GM23338 (cell line): Measurements from ENCODE around the gene PPDPF. TPM values are rescaled to one million over a fixed set of nuclear protein-coding genes. Genes with fewer than 3 reads are reported as not detected.

Experiments
- ATAC-seq: fragments of 200-7000 bp; cut with Tn5 transposase; 3 replicates; pipeline ENCODE4 v1.9.1; 2020
- DNase-seq: peaks from one replicate; pipeline ENCODE4 v3.0.0-alpha.2; 2015; ENCODE audit warnings: low spot score
- H2AFZ ChIP-seq: fragments of 200-600 bp; sonication (generic); 2 replicates; pipeline ENCODE4 v1.8.0; 2016; ENCODE audit warnings: antibody characterized with exemption, mild to moderate bottlenecking, moderate library complexity
- H3F3A ChIP-seq: fragments of 200-600 bp; sonication (generic); replicated peaks from 2 replicates; pipeline ENCODE4 v1.8.0; 2017; ENCODE audit warnings: antibody characterized with exemption, mixed run types, low read depth
- H3K27ac ChIP-seq: fragments of 200-600 bp; sonication (generic); 2 replicates; pipeline ENCODE4 v1.6.1; 2016; ENCODE audit warnings: low read depth
- H3K27me3 ChIP-seq: fragments of 200-600 bp; sonication (generic); 2 replicates; pipeline ENCODE4 v1.8.0; 2016; ENCODE audit warnings: mild to moderate bottlenecking, mixed run types, moderate library complexity; ENCODE audit not compliant: insufficient read depth
- H3K36me3 ChIP-seq: fragments of 200-600 bp; sonication (generic); 2 replicates; pipeline ENCODE4 v1.8.0; 2016; ENCODE audit warnings: mild to moderate bottlenecking; ENCODE audit not compliant: insufficient read depth
- H3K4me1 ChIP-seq: fragments of 200-600 bp; sonication (generic); 2 replicates; pipeline ENCODE4 v1.8.0; 2016; ENCODE audit warnings: mild to moderate bottlenecking, moderate library complexity; ENCODE audit not compliant: insufficient read depth
- H3K4me2 ChIP-seq: fragments of 200-600 bp; sonication (generic); 2 replicates; pipeline ENCODE4 v1.7.1; 2017; ENCODE audit warnings: mixed run types
- H3K4me3 ChIP-seq: fragments of 200-600 bp; sonication (generic); 2 replicates; pipeline ENCODE4 v1.6.1; 2016; ENCODE audit warnings: mixed run types
- H3K79me2 ChIP-seq: fragments of 200-600 bp; sonication (generic); replicated peaks from 2 replicates; pipeline ENCODE4 v1.8.0; 2017; ENCODE audit warnings: mild to moderate bottlenecking; ENCODE audit not compliant: insufficient read depth
- H3K9me2 ChIP-seq: fragments of 200-600 bp; sonication (generic); 2 replicates; pipeline ENCODE4 v1.8.0; 2017; ENCODE audit not compliant: insufficient read depth
- H4K20me1 ChIP-seq: fragments of 200-600 bp; sonication (generic); replicated peaks from 2 replicates; pipeline ENCODE4 v1.8.0; 2017; ENCODE audit warnings: mild to moderate bottlenecking; ENCODE audit not compliant: insufficient read depth
- H3K27ac Mint-ChIP-seq: 2 replicates; pipeline ENCODE4 v1.8.0; 2020; ENCODE audit warnings: inconsistent platforms, mild to moderate bottlenecking, moderate library complexity, mixed read lengths
- H3K27me3 Mint-ChIP-seq: 3 replicates; pipeline ENCODE4 v1.8.0; 2022; ENCODE audit warnings: low read depth, mild to moderate bottlenecking, moderate library complexity, mixed read lengths, inconsistent platforms; ENCODE audit not compliant: insufficient read depth, poor library complexity
- H3K36me3 Mint-ChIP-seq: 3 replicates; pipeline ENCODE4 v1.8.0; 2021; ENCODE audit warnings: low read depth, mild to moderate bottlenecking, inconsistent platforms, moderate library complexity, mixed read lengths
- H3K4me1 Mint-ChIP-seq: 3 replicates; pipeline ENCODE4 v1.8.0; 2020; ENCODE audit warnings: mild to moderate bottlenecking, inconsistent platforms, mixed read lengths
- H3K4me3 Mint-ChIP-seq: 3 replicates; pipeline ENCODE4 v1.8.0; 2021; ENCODE audit warnings: moderate library complexity, mild to moderate bottlenecking, inconsistent platforms, mixed read lengths
- H3K9me3 Mint-ChIP-seq: 3 replicates; pipeline ENCODE4 v1.8.0; 2020; ENCODE audit warnings: moderate library complexity, mild to moderate bottlenecking, inconsistent platforms, mixed read lengths
- CREB1 ChIP-seq: fragments of 250-450 bp; sonication (Bioruptor Pico); IDR thresholded peaks from 2 replicates; pipeline ENCODE4 v1.5.0; 2020; ENCODE audit warnings: low read depth, mild to moderate bottlenecking, moderate library complexity
- JUNB ChIP-seq: IDR thresholded peaks from one replicate; pipeline ENCODE4 v1.6.1; 2016; ENCODE audit warnings: antibody characterized with exemption; ENCODE audit not compliant: unreplicated experiment
- POLR2AphosphoS5 ChIP-seq: IDR thresholded peaks from 2 replicates; pipeline ENCODE4 v1.6.1; 2016; ENCODE audit warnings: antibody characterized with exemption, low read depth
- STAT1 ChIP-seq: IDR thresholded peaks from one replicate; pipeline ENCODE4 v1.6.1; 2016; ENCODE audit warnings: antibody characterized with exemption; ENCODE audit not compliant: unreplicated experiment
- ZNF114 ChIP-seq: fragments of 250-450 bp; sonication (Bioruptor Pico); IDR thresholded peaks from 2 replicates; pipeline ENCODE4 v1.5.0; 2020; ENCODE audit warnings: mild to moderate bottlenecking, moderate library complexity
- polyA plus RNA-seq: library from polyadenylated mRNA; unstranded; fragments of >200 nt; fragmentation: Nextera tagmentation; extraction: Ambion mirVana; gene quantifications from 2 replicates; pipeline ENCODE4 v1.2.1, GENCODE V29; 2016
- total RNA-seq: library from RNA; depleted of rRNA; stranded (reverse); fragments of >200 nt; shearing (Covaris generic); gene quantifications from 2 replicates; pipeline ENCODE4 v1.2.3, GENCODE V29; 2014
- TF ChIP-seq, protein P1 (sequence below): fragments of 250-450 bp; sonication (Bioruptor Pico); IDR thresholded peaks from 2 replicates; pipeline ENCODE4 v1.5.0; 2020; ENCODE audit warnings: mild to moderate bottlenecking, moderate library complexity
- TF ChIP-seq, protein P2 (sequence below): IDR thresholded peaks from 2 replicates; pipeline ENCODE4 v1.6.1; 2016; ENCODE audit warnings: antibody characterized with exemption
- TF ChIP-seq, protein P3 (sequence below), 2 experiments: fragments of 200-600 bp in 1 of 2; sonication (generic) in 1 of 2; conservative IDR thresholded peaks; 2 replicates each; pipeline versions ENCODE4 v1.5.1 to v1.6.1; 2016 to 2017; ENCODE audit warnings: antibody characterized with exemption in 2 of 2, low read depth in 2 of 2, mild to moderate bottlenecking in 2 of 2, moderate library complexity in 1 of 2
- TF ChIP-seq, protein P4 (sequence below): IDR thresholded peaks from one replicate; pipeline ENCODE4 v1.6.1; 2018; ENCODE audit warnings: antibody characterized with exemption; ENCODE audit not compliant: unreplicated experiment

PPDPF gene
- total and polyA plus RNA-seq, 2 experiments from 2014 or later = 83.9 to 141 TPM

DNA sequence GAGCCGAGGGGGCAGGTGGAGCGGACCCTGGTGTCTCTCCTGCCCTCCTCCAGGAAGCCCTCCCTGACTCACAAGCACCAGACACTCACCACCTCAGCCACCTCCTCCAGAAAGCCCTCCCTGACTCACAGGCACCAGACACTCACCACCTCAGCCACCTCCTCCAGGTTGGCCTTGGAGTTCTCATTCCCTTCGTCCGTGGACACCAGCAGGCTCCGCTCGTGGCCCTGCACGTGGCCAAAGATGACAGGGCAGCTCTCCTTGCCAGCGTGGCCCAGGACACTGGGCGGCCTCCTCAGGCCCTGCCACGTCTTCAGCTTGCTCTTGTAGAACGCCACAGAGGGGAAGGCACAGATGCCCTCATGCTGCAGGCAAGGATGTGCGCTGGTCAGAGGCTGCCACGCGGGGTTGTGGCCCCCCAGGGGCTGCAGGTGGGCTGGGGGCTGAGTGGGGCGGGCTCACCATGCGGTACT, 39.8 kb downstream of the PPDPF start (continued):
- TF ChIP-seq, protein P1, sequence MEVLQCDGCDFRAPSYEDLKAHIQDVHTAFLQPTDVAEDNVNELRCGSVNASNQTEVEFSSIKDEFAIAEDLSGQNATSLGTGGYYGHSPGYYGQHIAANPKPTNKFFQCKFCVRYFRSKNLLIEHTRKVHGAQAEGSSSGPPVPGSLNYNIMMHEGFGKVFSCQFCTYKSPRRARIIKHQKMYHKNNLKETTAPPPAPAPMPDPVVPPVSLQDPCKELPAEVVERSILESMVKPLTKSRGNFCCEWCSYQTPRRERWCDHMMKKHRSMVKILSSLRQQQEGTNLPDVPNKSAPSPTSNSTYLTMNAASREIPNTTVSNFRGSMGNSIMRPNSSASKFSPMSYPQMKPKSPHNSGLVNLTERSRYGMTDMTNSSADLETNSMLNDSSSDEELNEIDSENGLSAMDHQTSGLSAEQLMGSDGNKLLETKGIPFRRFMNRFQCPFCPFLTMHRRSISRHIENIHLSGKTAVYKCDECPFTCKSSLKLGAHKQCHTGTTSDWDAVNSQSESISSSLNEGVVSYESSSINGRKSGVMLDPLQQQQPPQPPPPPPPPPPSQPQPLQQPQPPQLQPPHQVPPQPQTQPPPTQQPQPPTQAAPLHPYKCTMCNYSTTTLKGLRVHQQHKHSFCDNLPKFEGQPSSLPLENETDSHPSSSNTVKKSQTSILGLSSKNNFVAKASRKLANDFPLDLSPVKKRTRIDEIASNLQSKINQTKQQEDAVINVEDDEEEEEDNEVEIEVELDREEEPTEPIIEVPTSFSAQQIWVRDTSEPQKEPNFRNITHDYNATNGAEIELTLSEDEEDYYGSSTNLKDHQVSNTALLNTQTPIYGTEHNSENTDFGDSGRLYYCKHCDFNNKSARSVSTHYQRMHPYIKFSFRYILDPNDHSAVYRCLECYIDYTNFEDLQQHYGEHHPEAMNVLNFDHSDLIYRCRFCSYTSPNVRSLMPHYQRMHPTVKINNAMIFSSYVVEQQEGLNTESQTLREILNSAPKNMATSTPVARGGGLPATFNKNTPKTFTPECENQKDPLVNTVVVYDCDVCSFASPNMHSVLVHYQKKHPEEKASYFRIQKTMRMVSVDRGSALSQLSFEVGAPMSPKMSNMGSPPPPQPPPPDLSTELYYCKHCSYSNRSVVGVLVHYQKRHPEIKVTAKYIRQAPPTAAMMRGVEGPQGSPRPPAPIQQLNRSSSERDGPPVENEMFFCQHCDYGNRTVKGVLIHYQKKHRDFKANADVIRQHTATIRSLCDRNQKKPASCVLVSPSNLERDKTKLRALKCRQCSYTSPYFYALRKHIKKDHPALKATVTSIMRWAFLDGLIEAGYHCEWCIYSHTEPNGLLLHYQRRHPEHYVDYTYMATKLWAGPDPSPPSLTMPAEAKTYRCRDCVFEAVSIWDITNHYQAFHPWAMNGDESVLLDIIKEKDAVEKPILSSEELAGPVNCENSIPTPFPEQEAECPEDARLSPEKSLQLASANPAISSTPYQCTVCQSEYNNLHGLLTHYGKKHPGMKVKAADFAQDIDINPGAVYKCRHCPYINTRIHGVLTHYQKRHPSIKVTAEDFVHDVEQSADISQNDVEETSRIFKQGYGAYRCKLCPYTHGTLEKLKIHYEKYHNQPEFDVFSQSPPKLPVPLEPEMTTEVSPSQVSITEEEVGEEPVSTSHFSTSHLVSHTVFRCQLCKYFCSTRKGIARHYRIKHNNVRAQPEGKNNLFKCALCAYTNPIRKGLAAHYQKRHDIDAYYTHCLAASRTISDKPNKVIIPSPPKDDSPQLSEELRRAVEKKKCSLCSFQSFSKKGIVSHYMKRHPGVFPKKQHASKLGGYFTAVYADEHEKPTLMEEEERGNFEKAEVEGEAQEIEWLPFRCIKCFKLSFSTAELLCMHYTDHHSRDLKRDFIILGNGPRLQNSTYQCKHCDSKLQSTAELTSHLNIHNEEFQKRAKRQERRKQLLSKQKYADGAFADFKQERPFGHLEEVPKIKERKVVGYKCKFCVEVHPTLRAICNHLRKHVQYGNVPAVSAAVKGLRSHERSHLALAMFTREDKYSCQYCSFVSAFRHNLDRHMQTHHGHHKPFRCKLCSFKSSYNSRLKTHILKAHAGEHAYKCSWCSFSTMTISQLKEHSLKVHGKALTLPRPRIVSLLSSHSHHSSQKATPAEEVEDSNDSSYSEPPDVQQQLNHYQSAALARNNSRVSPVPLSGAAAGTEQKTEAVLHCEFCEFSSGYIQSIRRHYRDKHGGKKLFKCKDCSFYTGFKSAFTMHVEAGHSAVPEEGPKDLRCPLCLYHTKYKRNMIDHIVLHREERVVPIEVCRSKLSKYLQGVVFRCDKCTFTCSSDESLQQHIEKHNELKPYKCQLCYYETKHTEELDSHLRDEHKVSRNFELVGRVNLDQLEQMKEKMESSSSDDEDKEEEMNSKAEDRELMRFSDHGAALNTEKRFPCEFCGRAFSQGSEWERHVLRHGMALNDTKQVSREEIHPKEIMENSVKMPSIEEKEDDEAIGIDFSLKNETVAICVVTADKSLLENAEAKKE (CRISPR knock-in tag) = no peak
- no peak for TF ChIP-seq ZNF114 (CRISPR knock-in tag)

DNA sequence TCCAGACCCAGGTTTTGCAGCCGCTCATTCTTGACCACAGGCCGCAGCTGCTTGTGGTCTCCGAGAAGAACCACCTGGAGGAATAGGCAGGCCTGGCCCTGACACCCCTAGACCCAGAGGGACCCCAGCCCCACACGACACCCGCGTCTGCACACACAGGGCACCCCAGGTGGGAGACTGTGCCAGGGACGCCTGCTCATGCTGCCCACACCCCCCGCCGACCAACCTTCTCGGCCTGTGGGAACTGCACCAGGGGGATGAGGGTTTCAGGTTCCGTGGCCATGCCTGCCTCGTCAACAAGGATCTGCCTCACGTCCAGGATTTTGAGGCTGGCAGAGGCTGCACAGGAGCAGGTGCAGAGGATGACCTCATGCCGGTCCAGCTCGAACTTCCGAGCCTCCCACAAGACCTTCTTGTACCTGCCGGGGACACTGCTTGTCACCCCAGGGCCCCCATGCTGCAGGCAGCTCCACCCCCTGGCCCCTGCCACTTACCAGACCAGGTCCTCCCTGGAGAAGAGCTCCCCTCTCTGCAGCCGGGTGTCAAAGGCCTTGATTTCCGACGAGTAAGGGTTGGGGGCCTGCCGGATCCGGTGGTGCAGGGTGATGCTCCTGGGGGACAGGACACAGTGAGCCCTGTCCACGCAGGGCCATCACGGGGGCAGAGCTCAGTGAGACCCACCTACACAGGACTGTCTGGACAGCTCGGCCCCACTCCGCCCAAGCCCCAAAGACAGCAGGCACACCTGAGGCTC, 40.5 kb downstream of the PPDPF start:
- Mint-ChIP-seq H3K9me3 (peaks cover 4% of the 10 kb centered on the region; the same call in 2 of the 3 replicates), H3K4me1 (peaks cover 4% of the 10 kb centered on the region; the same call in 2 of the 3 replicates), H3K4me3 (no peak overlapping the region), H3K27me3 (no peaks in the 10 kb centered on the region), H3K27ac (no peak overlapping the region), H3K36me3 (peaks cover 3% of the 10 kb centered on the region; the same call in 1 of the 3 replicates)
- Histone ChIP-seq H3K4me3 (no peak overlapping the region), H3K4me1 (no peaks in the 10 kb centered on the region), H3F3A (0 out of 2 replicates have a peak, but pooled peaks cover 2% of the 10 kb centered on the region), H3K27ac (no peak overlapping the region), H3K79me2 (no peaks in the 10 kb centered on the region), H3K9me2 (no peaks in the 10 kb centered on the region), H3K4me2 (no peak overlapping the region), H4K20me1 (no peaks in the 10 kb centered on the region), H3K27me3 (no peaks in the 10 kb centered on the region), H3K36me3 (no peaks in the 10 kb centered on the region), H2AFZ (no peak overlapping the region)
- ATAC-seq (no peak), DNase-seq (no peak)
- TF ChIP-seq ZNF114 (CRISPR knock-in tag) = no peak
- TF ChIP-seq, protein P2, sequence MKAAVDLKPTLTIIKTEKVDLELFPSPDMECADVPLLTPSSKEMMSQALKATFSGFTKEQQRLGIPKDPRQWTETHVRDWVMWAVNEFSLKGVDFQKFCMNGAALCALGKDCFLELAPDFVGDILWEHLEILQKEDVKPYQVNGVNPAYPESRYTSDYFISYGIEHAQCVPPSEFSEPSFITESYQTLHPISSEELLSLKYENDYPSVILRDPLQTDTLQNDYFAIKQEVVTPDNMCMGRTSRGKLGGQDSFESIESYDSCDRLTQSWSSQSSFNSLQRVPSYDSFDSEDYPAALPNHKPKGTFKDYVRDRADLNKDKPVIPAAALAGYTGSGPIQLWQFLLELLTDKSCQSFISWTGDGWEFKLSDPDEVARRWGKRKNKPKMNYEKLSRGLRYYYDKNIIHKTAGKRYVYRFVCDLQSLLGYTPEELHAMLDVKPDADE = no peak
- no peak for TF ChIP-seq POLR2AphosphoS5
- TF ChIP-seq STAT1 = no peak
- TF ChIP-seq, protein P3, sequence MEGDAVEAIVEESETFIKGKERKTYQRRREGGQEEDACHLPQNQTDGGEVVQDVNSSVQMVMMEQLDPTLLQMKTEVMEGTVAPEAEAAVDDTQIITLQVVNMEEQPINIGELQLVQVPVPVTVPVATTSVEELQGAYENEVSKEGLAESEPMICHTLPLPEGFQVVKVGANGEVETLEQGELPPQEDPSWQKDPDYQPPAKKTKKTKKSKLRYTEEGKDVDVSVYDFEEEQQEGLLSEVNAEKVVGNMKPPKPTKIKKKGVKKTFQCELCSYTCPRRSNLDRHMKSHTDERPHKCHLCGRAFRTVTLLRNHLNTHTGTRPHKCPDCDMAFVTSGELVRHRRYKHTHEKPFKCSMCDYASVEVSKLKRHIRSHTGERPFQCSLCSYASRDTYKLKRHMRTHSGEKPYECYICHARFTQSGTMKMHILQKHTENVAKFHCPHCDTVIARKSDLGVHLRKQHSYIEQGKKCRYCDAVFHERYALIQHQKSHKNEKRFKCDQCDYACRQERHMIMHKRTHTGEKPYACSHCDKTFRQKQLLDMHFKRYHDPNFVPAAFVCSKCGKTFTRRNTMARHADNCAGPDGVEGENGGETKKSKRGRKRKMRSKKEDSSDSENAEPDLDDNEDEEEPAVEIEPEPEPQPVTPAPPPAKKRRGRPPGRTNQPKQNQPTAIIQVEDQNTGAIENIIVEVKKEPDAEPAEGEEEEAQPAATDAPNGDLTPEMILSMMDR (conservative IDR thresholded peaks at IDR 0.05; ENCODE audit: low read depth in 2 of 2) = no peak
- no peak for TF ChIP-seq JUNB
- TF ChIP-seq, protein P4, sequence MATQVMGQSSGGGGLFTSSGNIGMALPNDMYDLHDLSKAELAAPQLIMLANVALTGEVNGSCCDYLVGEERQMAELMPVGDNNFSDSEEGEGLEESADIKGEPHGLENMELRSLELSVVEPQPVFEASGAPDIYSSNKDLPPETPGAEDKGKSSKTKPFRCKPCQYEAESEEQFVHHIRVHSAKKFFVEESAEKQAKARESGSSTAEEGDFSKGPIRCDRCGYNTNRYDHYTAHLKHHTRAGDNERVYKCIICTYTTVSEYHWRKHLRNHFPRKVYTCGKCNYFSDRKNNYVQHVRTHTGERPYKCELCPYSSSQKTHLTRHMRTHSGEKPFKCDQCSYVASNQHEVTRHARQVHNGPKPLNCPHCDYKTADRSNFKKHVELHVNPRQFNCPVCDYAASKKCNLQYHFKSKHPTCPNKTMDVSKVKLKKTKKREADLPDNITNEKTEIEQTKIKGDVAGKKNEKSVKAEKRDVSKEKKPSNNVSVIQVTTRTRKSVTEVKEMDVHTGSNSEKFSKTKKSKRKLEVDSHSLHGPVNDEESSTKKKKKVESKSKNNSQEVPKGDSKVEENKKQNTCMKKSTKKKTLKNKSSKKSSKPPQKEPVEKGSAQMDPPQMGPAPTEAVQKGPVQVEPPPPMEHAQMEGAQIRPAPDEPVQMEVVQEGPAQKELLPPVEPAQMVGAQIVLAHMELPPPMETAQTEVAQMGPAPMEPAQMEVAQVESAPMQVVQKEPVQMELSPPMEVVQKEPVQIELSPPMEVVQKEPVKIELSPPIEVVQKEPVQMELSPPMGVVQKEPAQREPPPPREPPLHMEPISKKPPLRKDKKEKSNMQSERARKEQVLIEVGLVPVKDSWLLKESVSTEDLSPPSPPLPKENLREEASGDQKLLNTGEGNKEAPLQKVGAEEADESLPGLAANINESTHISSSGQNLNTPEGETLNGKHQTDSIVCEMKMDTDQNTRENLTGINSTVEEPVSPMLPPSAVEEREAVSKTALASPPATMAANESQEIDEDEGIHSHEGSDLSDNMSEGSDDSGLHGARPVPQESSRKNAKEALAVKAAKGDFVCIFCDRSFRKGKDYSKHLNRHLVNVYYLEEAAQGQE = no peak
- TF ChIP-seq CREB1 (CRISPR knock-in tag) = no peak
